NB4 (cell line): ENCODE measurements around the gene WFDC6.
A peak's percentile ranks its signal among the peaks of the same experiment; 100 is the strongest.

ENCODE experiments used
- DNase-seq: peaks from one replicate; pipeline ENCODE4 v3.0.0; 2010; ENCODE audit warnings: low read depth
- H3K4me3 ChIP-seq: one replicate; pipeline ENCODE4 v1.5.1; 2011; ENCODE audit warnings: mild to moderate bottlenecking, low read depth, low read length, moderate library complexity
- CTCF ChIP-seq: IDR thresholded peaks from one replicate; pipeline ENCODE4 v1.5.1; 2012; ENCODE audit warnings: low read depth, low read length
- MAX ChIP-seq: IDR thresholded peaks from 2 replicates; pipeline ENCODE4 v1.6.1; 2011; ENCODE audit warnings: low read depth, low read length
- MYC ChIP-seq: IDR thresholded peaks from 2 replicates; pipeline ENCODE4 v1.6.1; 2011; ENCODE audit warnings: low read depth, low read length
- POLR2A ChIP-seq: IDR thresholded peaks from 2 replicates; pipeline ENCODE4 v1.6.1; 2011; ENCODE audit warnings: mild to moderate bottlenecking; ENCODE audit not compliant: insufficient read length; ENCODE audit errors: extremely low read depth

Gene WFDC6

GRCh38 chr20:45545351-45545750, 6.1 kb upstream of the WFDC6 start:
- TF ChIP-seq MYC (no peak), CTCF (no peak), POLR2A (no peak), MAX (no peak)
- no peak for DNase-seq
- no peak overlapping the region for H3K4me3 ChIP-seq

GRCh38 chr20:45538209-45538799, 978 bp downstream of the WFDC6 start:
- TF ChIP-seq MAX (no peak), CTCF (peak; percentile 27)
- no peak for DNase-seq
- H3K4me3 ChIP-seq = no peak overlapping the region

GRCh38 chr20:45527294-45527693, 12.0 kb downstream of the WFDC6 start:
- no peak for DNase-seq
- H3K4me3 ChIP-seq = no peak overlapping the region
- TF ChIP-seq POLR2A (no peak), MAX (no peak), CTCF (no peak), MYC (no peak)

GRCh38 chr20:45523821-45524220, 15.5 kb downstream of the WFDC6 start:
- no peak for TF ChIP-seq POLR2A
- no peak for TF ChIP-seq CTCF
- TF ChIP-seq MYC = no peak
- TF ChIP-seq MAX = no peak
- no peak for DNase-seq
- H3K4me3 ChIP-seq = no peak overlapping the region

- no peak overlapping the region for H3K4me3 ChIP-seq
- TF ChIP-seq CTCF = no peak
- TF ChIP-seq POLR2A = no peak
- no peak for DNase-seq
Observed at GRCh38 chr20:45518282-45518681, 21.0 kb downstream of the WFDC6 start.

GRCh38 chr20:45515147-45515913, 24.0 kb downstream of the WFDC6 start, which contains the start of gene SPINT3:
Gene SPINT3, minus strand, starts transcription at chr20:45515622. Its CDS starts 14 bp downstream, at chr20:45515608.
- no peak for DNase-seq
- TF ChIP-seq POLR2A (no peak), CTCF (no peak), MYC (no peak), MAX (no peak)

More at GRCh38 chr20:45515147-45515913, 24.0 kb downstream of the WFDC6 start, which contains the start of gene SPINT3:
- no peak within 1 kb of the TSS for H3K4me3 ChIP-seq
